GM23338 (cell line): ENCODE data around the gene TIMM22.

ENCODE experiments used
- CREB1 ChIP-seq: fragments of 250-450 bp; sonication (Bioruptor Pico); IDR thresholded peaks from 2 replicates; pipeline ENCODE4 v1.5.0; 2020; ENCODE audit warnings: low read depth, mild to moderate bottlenecking, moderate library complexity
- CTCF ChIP-seq, 2 experiments: fragments of 200-600 bp in 1 of 2; sonication (generic) in 1 of 2; conservative IDR thresholded peaks; 2 replicates each; pipeline versions ENCODE4 v1.5.1 to v1.6.1; 2016 to 2017; ENCODE audit warnings: antibody characterized with exemption in 2 of 2, low read depth in 2 of 2, mild to moderate bottlenecking in 2 of 2, moderate library complexity in 1 of 2
- ETS1 ChIP-seq: IDR thresholded peaks from 2 replicates; pipeline ENCODE4 v1.6.1; 2016; ENCODE audit warnings: antibody characterized with exemption
- EZH2 ChIP-seq: fragments of 200-600 bp; sonication (generic); IDR thresholded peaks from one replicate; pipeline ENCODE4 v1.8.0; 2017; ENCODE audit warnings: antibody characterized with exemption, mild to moderate bottlenecking, low read depth; ENCODE audit not compliant: unreplicated experiment
- EZH2phosphoT487 ChIP-seq: fragments of 200-600 bp; sonication (generic); IDR thresholded peaks from one replicate; pipeline ENCODE4 v1.8.1; 2018; ENCODE audit warnings: antibody characterized with exemption; ENCODE audit not compliant: unreplicated experiment
- POLR2AphosphoS5 ChIP-seq: IDR thresholded peaks from 2 replicates; pipeline ENCODE4 v1.6.1; 2016; ENCODE audit warnings: antibody characterized with exemption, low read depth
- REST ChIP-seq: IDR thresholded peaks from one replicate; pipeline ENCODE4 v1.6.1; 2018; ENCODE audit warnings: antibody characterized with exemption; ENCODE audit not compliant: unreplicated experiment
- ZNF114 ChIP-seq: fragments of 250-450 bp; sonication (Bioruptor Pico); IDR thresholded peaks from 2 replicates; pipeline ENCODE4 v1.5.0; 2020; ENCODE audit warnings: mild to moderate bottlenecking, moderate library complexity

- 0 out of 4 replicates have a peak, but pooled peaks of 1 of the 2 experiments have one; percentile 2 for TF ChIP-seq CTCF (conservative IDR thresholded peaks at IDR 0.05; ENCODE audit: low read depth in 2 of 2)
- no peak for TF ChIP-seq POLR2AphosphoS5
- no peak for TF ChIP-seq REST
- no peak for TF ChIP-seq EZH2
- no peak for TF ChIP-seq EZH2phosphoT487
- no peak for TF ChIP-seq CREB1 (CRISPR knock-in tag)
- no peak for TF ChIP-seq ETS1
- TF ChIP-seq ZNF114 (CRISPR knock-in tag), result no peak
These were observed 39.4 kb downstream of the TIMM22 start for GRCh38 chr17:1036171-1036844.
